IPS-18c (cell line): ENCODE measurements around the gene DNMT3L.
"Not testable (repeated sequence)": the region's sequence is repeated elsewhere in the genome, so short reads cannot be mapped to it uniquely, and the experiment has no call there.

Source experiments
- H3K4me3 ChIP-seq: 2 replicates; pipeline ENCODE4 v1.7.0; 2013; ENCODE audit warnings: low read depth, mild to moderate bottlenecking, low read length, moderate library complexity; ENCODE audit not compliant: insufficient read depth
- H3K9me3 ChIP-seq: one replicate; pipeline ENCODE4 v1.6.1; 2013; ENCODE audit warnings: mild to moderate bottlenecking, low read length, moderate library complexity; ENCODE audit not compliant: control insufficient read depth, insufficient read depth

Gene DNMT3L

GRCh38 chr21:44261675-44262295 is at the start of gene DNMT3L:
Gene DNMT3L, minus strand, starts transcription at chr21:44261897. Its CDS starts 638 bp downstream, at chr21:44261259.
- H3K9me3 ChIP-seq = no peaks in the 10 kb centered on the region
- H3K4me3 ChIP-seq = no peak within 1 kb of the TSS

GRCh38 chr21:44310628-44311507 is 49.2 kb upstream of the DNMT3L start:
- no peak overlapping the region for H3K4me3 ChIP-seq
- H3K9me3 ChIP-seq = no peaks in the 10 kb centered on the region

DNA sequence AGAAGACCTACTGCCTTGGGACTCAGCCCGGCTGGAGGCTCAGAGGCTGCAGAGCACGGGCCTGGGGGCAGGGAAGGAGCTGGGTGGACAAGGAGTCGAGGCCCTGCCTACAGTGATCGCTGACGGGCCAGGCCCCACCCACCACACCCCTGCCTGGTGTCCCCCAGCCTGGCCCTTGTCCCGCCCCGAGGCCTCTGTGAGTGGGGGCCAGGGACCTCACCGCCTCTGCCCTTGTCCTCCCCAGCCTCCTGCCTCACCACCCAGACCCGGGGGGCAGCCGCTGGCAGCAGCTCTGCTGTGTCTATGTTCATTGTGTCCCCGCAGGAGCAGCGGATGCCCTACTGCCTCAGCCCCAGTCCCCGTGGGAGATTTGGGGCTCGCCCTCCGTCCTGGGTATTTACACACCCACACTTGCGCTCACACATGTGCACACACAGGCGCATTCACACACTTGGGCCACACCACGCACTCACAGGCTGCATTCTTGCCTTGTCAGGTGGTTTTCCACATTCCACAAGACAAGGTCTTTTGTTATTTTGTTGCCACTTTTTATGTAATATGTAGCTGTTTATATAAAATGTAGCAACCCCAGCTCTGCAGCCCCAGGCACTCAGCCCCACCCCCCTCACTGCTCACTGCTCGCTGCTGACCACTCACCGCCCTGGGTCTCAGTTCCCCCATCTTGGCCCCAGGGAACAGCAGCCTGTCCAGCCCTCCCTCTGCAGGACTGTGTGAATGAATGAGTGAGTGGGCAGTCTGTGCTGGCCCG is 45.4 kb upstream of the DNMT3L start:
- H3K9me3 ChIP-seq = no peaks in the 10 kb centered on the region
- no peak overlapping the region for H3K4me3 ChIP-seq

GRCh38 chr21:44305691-44306090 is 44.0 kb upstream of the DNMT3L start:
- Histone ChIP-seq H3K4me3 (no peak overlapping the region), H3K9me3 (no peaks in the 10 kb centered on the region)

DNA sequence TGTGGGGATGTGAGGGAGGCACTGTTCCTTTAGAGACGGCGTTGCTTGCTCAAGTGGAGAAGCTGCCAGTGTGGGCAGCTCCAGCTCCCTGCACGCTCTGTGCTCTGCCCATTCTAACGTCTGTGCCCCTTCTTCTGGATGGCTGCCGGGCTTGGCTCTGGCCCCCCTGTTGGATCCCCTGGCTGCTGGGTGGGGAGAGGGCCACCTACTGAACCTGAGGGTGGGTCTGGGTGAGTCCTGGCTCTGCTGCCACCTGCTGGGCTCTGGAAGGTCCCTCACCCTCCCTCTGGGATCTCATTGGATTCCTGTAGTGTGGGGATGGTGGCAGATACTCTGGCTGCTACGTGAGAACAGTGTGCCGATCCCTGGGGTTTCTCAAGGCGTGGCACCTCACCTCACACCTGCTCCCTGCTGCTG is 43.2 kb upstream of the DNMT3L start:
- no peaks in the 10 kb centered on the region for H3K9me3 ChIP-seq
- H3K4me3 ChIP-seq = no peak overlapping the region

- H3K9me3 ChIP-seq = no peaks in the 10 kb centered on the region
- H3K4me3 ChIP-seq = no peak overlapping the region
Observed at GRCh38 chr21:44304011-44304616, 42.4 kb upstream of the DNMT3L start.

DNA sequence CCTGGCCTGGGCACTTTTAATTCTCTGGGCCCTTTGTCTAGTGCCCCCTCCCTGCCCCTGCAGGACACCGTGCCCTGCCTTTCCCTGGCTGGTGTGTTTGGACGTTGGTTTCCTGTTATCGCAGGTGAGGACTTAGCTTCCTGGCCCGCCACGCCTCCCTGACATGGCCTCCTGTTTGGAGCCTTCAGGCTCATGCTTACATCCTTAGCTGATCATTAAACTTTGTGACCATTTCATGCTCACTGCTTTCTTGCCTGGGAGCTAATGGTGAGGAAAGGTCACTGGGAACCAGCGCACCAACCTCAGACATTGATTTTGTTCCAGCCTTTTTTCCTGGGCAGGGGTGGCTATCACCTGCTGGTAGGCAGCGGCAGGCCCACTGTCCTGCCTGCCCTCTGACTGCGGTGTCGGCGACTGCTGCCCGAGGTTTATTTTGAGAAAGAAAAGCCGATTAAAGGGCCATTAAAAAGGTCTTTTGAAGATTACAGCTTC is 41.8 kb upstream of the DNMT3L start:
- no peak overlapping the region for H3K4me3 ChIP-seq
- H3K9me3 ChIP-seq = no peaks in the 10 kb centered on the region

GRCh38 chr21:44302573-44303401 is 41.1 kb upstream of the DNMT3L start:
- not testable (repeated sequence) for H3K4me3 ChIP-seq

GRCh38 chr21:44301961-44302406 is 40.3 kb upstream of the DNMT3L start:
- H3K4me3 ChIP-seq = no peak overlapping the region
- H3K9me3 ChIP-seq = no peaks in the 10 kb centered on the region

More at GRCh38 chr21:44302573-44303401, 41.1 kb upstream of the DNMT3L start:
- not testable (repeated sequence) for H3K9me3 ChIP-seq

GRCh38 chr21:44301141-44301540 is 39.4 kb upstream of the DNMT3L start:
- H3K9me3 ChIP-seq = no peaks in the 10 kb centered on the region
- H3K4me3 ChIP-seq = peak overlapping the region; percentile 68; the same call in 1 of the 2 replicates

GRCh38 chr21:44300262-44300959 is 38.7 kb upstream of the DNMT3L start:
- H3K9me3 ChIP-seq = no peaks in the 10 kb centered on the region
- peak overlapping the region; percentile 68 for H3K4me3 ChIP-seq

- Histone ChIP-seq H3K4me3 (peak within 1 kb of the TSS; percentile 68), H3K9me3 (no peaks in the 10 kb centered on the region)
Observed at GRCh38 chr21:44299458-44300261, 38.0 kb upstream of the DNMT3L start, which contains the start of gene PFKL. Gene PFKL, plus strand, starts transcription at chr21:44300053. Its CDS starts 53 bp downstream, at chr21:44300106.

DNA sequence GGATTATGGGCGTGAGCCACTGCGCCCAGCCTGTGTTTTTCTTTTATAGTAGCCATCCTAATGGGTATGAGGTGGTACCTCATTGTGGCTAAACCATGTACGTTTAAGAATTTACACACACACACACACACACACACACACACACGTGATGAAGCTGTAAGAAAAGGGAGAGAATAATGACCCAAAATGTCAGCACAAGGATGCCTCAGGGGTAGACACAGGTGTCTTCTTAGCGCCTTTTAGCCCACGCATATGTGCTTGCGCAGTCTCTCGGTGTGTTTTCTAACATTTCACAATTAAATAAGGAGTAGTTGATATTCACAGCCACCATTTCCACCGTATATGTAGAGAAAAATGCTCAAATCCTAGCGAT is 37.4 kb upstream of the DNMT3L start:
- no peaks in the 10 kb centered on the region for H3K9me3 ChIP-seq
- H3K4me3 ChIP-seq = peak overlapping the region; percentile 59

DNA sequence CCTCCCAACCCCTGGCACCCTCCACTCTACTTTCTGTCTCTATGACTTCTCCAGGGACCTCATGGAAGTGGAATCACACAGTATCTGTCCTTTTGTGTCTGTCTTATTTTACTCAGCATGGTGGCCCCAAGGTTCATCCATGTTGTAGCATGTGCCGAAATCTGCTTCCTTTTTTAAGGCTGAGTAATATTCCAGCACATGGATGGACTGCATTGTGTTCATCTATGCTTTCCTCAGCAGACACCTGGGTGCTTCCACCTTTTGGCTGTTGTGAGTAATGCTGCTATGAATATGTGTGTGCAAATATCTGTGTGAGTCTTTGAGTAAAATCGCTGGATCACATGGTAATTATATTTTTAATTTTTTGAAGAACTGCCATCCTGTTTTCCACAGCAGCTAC is 36.6 kb upstream of the DNMT3L start:
- H3K9me3 ChIP-seq = no peaks in the 10 kb centered on the region
- H3K4me3 ChIP-seq = no peak overlapping the region
